Adrenal gland (tissue), 12 donors: ENCODE results near the gene TAX1BP1. TPM values are rescaled to one million over a fixed set of nuclear protein-coding genes. Genes with fewer than 3 reads are reported as not detected.
A peak's percentile ranks its signal among the peaks of the same experiment; 100 is the strongest.

Source experiments
- DNase-seq, 7 donors: peaks; one replicate each; pipeline ENCODE4 v3.0.0-alpha.2; 2019 to 2020
- H3K27ac ChIP-seq, 5 donors: fragments of 200-600 bp; sonication (generic) in 4 of 5; 1 replicate in 3 of 5; 2 replicates in 2 of 5; pipeline versions ENCODE4 v1.5.1 to v1.8.0; 2016 to 2020; ENCODE audit warnings: mild to moderate bottlenecking in 1 of 5
- H3K27me3 ChIP-seq: fragments of 200-600 bp; 2 replicates; pipeline ENCODE4 v1.8.0; 2021
- H3K36me3 ChIP-seq, 2 donors: fragments of 200-600 bp; replicated peaks in 1 of 2; 1 replicate in 1 of 2; 2 replicates in 1 of 2; pipeline versions ENCODE4 v1.5.1 to v1.8.0; 2018 to 2022
- H3K4me1 ChIP-seq, 2 donors: fragments of 200-600 bp; replicated peaks in 1 of 2; 1 replicate in 1 of 2; 2 replicates in 1 of 2; pipeline versions ENCODE4 v1.5.1 to v1.8.0; 2018 to 2021
- H3K4me3 ChIP-seq, 4 donors: fragments of 200-600 bp; sonication (generic) in 3 of 4; one replicate each; pipeline ENCODE4 v1.5.1; 2016 to 2018
- H3K9me3 ChIP-seq, 3 donors: fragments of 200-600 bp; sonication (generic) in 1 of 3; replicated peaks in 1 of 3; 1 replicate in 2 of 3; 2 replicates in 1 of 3; pipeline versions ENCODE4 v1.5.1 to v1.8.0; 2016 to 2021
- POLR2A ChIP-seq, 2 donors: fragments of 450-650 bp; IDR thresholded peaks; one replicate each; pipeline ENCODE4 v1.6.1; 2017; ENCODE audit warnings: antibody characterized with exemption in 2 of 2, mild to moderate bottlenecking in 2 of 2, moderate library complexity in 1 of 2
- WGBS, 4 donors: extraction: QIAGEN DNeasy Blood & Tissue Kit in 2 of 4; methylation state at CpG; one replicate each; pipeline versions ENCODE4 v1.1.5 to v1.1.7; 2013 to 2017; 5-methylcytosine and 5-hydroxymethylcytosine counted together
- intact Hi-C, 2 donors: fragments of 100-400 bp; cut with DNase I; formaldehyde crosslinking; loops; one replicate each; pipeline versions ENCODE4 v1.14.1 to v1.15.0; 2022 to 2023
- polyA plus RNA-seq, 3 donors: library from polyadenylated mRNA; stranded (reverse); fragments of 200-250 nt in 2 of 3; fragments of 350-450 nt in 1 of 3; fragmentation: Illumina TruSeq in 1 of 3; extraction: RNeasy Lipid Tissue Mini Kit (QIAGEN cat#74804) in 1 of 3; gene quantifications; one replicate each; pipeline ENCODE4 v1.2.3, GENCODE V29; 2013 to 2014
- total RNA-seq, 9 donors: library from RNA; depleted of rRNA in 4 of 9; stranded (reverse); fragments of >200 nt in 4 of 9; fragments of 120-200 nt in 1 of 9; fragmentation: NEBNext Ultra II Directional in 1 of 9; extraction: Animal tissue kit (Norgen Biotek cat#: 25700) in 1 of 9; gene quantifications; one replicate each; pipeline versions ENCODE4 v1.1.0 to v1.2.4, GENCODE V29; 2013 to 2023
- TF ChIP-seq, protein P1 (sequence below), 6 experiments: fragments of 450-650 bp in 4 of 6; fragments of 200-600 bp in 2 of 6; sonication (generic) in 1 of 6; IDR thresholded peaks; 1 replicate in 5 of 6; 2 replicates in 1 of 6; pipeline versions ENCODE4 v1.5.1 to v1.8.0; 2016 to 2021; ENCODE audit warnings: antibody characterized with exemption in 6 of 6, mild to moderate bottlenecking in 2 of 6, moderate library complexity in 1 of 6
- donor health status: healthy with polysubstance abuse.
- donor health status: Bipolar disorder and iron deficiency.
- donor health status: DM: yes; HTN: yes; CAD: no.
- donor health status: DM: no; HTN: no; CAD: no.
- donor health status: DM: no; HTN: no; CAD: no.
- donor health status: DM: yes; HTN: yes; CAD: no.

Gene TAX1BP1
- total and polyA plus RNA-seq, 12 donors: 66.5 to 274 (median 173) TPM

DNA sequence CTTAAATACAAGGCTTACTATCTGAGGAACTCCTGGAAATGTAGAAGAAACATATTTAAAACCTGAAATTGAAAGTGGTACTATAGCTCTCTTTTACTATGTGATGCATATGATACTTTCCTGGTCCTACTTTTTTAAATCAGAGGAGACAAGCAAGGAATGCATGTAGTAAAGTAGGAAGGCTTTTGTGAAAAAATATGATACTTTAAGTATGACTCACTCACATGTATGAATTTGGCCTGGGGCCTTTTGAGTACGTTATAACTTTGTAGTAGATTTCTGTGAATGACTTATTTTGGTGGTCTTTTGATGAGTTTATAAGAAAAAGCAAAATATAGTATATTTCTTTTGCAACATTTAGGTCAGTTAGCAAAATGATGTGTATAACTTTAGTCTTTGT is 53.8 kb downstream of the TAX1BP1 start:
- no peak overlapping the region for H3K4me3 ChIP-seq
- no peak for TF ChIP-seq POLR2A (IDR thresholded peaks at IDR 0.05)
- TF ChIP-seq, protein P1, sequence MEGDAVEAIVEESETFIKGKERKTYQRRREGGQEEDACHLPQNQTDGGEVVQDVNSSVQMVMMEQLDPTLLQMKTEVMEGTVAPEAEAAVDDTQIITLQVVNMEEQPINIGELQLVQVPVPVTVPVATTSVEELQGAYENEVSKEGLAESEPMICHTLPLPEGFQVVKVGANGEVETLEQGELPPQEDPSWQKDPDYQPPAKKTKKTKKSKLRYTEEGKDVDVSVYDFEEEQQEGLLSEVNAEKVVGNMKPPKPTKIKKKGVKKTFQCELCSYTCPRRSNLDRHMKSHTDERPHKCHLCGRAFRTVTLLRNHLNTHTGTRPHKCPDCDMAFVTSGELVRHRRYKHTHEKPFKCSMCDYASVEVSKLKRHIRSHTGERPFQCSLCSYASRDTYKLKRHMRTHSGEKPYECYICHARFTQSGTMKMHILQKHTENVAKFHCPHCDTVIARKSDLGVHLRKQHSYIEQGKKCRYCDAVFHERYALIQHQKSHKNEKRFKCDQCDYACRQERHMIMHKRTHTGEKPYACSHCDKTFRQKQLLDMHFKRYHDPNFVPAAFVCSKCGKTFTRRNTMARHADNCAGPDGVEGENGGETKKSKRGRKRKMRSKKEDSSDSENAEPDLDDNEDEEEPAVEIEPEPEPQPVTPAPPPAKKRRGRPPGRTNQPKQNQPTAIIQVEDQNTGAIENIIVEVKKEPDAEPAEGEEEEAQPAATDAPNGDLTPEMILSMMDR (IDR thresholded peaks at IDR 0.05): no peak
- no peak overlapping the region for H3K27ac ChIP-seq
- H3K36me3 ChIP-seq: peaks cover 0 to 55% of the 10 kb centered on the region in 2 donors
- 34 to 52% (median 46%) methylated on average over 1 of the region's 1 CpG for WGBS, 4 donors
- peaks cover 6 to 18% of the 10 kb centered on the region in 2 donors for H3K4me1 ChIP-seq
- H3K27me3 ChIP-seq: no peaks in the 10 kb centered on the region
- intact Hi-C loops: no loop called here
- no peak for DNase-seq
- no peaks in the 10 kb centered on the region for H3K9me3 ChIP-seq

DNA sequence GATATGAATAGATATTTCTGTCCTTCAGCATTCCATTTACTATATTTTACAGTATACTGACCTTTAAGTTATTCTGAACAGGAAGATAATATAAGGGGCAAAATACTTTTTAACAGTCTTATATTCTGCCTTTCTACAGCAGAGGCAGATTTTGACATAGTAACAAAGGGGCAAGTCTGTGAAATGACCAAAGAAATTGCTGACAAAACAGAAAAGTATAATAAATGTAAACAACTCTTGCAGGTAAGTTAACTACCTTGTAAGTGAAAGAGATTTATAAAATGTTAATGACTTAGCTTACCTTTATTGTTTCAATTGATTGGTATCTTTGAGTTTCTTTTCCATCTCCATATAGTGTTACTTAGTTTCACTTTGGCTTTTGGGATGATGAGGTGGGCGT is 56.0 kb downstream of the TAX1BP1 start:
- no peaks in the 10 kb centered on the region for H3K9me3 ChIP-seq
- intact Hi-C loops: no loop called here
- TF ChIP-seq POLR2A (IDR thresholded peaks at IDR 0.05): no peak
- TF ChIP-seq, protein P1 (IDR thresholded peaks at IDR 0.05): no peak
- peaks cover 0 to 48% of the 10 kb centered on the region in 2 donors for H3K36me3 ChIP-seq
- no peaks in the 10 kb centered on the region for H3K27me3 ChIP-seq
- DNase-seq: no peak
- peaks cover 6 to 18% of the 10 kb centered on the region in 2 donors for H3K4me1 ChIP-seq
- WGBS, 4 donors: 88 to 100% (median 93%) methylated on average over 1 of the region's 1 CpG
- H3K4me3 ChIP-seq: no peak overlapping the region
- no peak overlapping the region for H3K27ac ChIP-seq

DNA sequence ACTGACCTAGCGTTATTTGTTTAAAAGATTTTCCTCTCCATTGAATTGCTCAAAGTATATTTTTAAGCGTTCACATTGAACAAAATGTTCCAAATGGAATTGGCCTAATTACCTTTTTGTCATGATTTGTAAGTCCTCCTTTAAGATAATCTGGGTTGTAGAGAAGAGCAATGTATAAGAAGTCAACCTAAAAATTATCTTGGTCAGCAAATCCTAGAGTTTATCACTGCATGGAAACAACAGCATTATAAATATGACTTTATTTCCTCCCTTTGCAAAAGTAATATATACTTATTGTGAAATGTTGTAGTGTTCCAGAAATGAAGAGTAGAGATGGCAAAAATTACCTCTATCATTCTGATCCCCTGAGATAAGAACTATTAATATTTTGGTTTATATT is 59.2 kb downstream of the TAX1BP1 start:
- H3K4me1 ChIP-seq: peaks cover 12 to 18% of the 10 kb centered on the region in 2 donors
- H3K27ac ChIP-seq: no peak overlapping the region
- H3K27me3 ChIP-seq: no peaks in the 10 kb centered on the region
- TF ChIP-seq, protein P1 (IDR thresholded peaks at IDR 0.05): no peak
- no peak for TF ChIP-seq POLR2A (IDR thresholded peaks at IDR 0.05)
- intact Hi-C loops: no loop called here
- no peak overlapping the region for H3K4me3 ChIP-seq
- no peaks in the 10 kb centered on the region for H3K9me3 ChIP-seq
- H3K36me3 ChIP-seq: peaks cover 0 to 24% of the 10 kb centered on the region in 2 donors
- WGBS, 4 donors: 94 to 98% (median 96%) methylated on average over 2 of the region's 2 CpGs
- DNase-seq: no peak

DNA sequence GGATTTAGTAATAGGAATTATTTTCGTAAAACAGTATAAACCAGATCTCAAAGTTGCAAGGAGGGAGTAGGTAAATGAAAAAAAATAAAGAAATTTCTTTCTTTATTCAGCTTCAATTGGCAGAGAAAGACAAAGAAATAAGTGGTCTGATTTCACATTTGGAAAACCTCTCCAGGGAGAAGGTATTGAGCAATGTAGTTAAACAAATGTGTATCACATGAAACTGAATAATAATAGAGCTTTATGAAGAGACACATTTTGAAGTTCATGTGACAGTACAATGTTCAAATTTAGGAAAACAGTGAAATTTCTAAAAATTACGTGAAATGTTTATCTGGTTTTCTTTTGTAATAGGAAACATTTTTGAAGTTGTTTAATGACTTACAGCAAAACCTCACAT is 63.0 kb downstream of the TAX1BP1 start:
- TF ChIP-seq, protein P1 (IDR thresholded peaks at IDR 0.05): no peak
- TF ChIP-seq POLR2A (IDR thresholded peaks at IDR 0.05): no peak
- Histone ChIP-seq H3K27ac (peak overlapping the region; percentile 4 to 86 (median 66)), H3K9me3 (no peaks in the 10 kb centered on the region), H3K4me3 (no peak overlapping the region), H3K4me1 (peaks cover 26 to 32% of the 10 kb centered on the region in 2 donors), H3K27me3 (no peaks in the 10 kb centered on the region), H3K36me3 (no peaks in the 10 kb centered on the region)
- no peak for DNase-seq
- intact Hi-C loops: no loop called here
- WGBS, 4 donors: 80 to 90% (median 89%) methylated on average over 2 of the region's 2 CpGs
